H9 (cell line): ENCODE measurements around the gene LPXN. TPM values are rescaled to one million over a fixed set of nuclear protein-coding genes. Genes with fewer than 3 reads are reported as not detected.

Experiments
- DNase-seq: peaks from one replicate; pipeline ENCODE4 v3.0.0-alpha.2; 2017
- H2AFZ ChIP-seq: one replicate; pipeline ENCODE4 v1.6.1; 2013; ENCODE audit warnings: mild to moderate bottlenecking, low read length, control low read depth, moderate library complexity
- H2AK5ac ChIP-seq: 2 replicates; pipeline ENCODE4 v1.6.1; 2013; ENCODE audit warnings: low read length, control low read depth, mixed read lengths; ENCODE audit not compliant: insufficient read length
- H2BK120ac ChIP-seq: one replicate; pipeline ENCODE4 v1.6.1; 2013; ENCODE audit warnings: low read depth, mild to moderate bottlenecking, low read length, control low read depth, inconsistent platforms; ENCODE audit not compliant: poor library complexity, severe bottlenecking
- H2BK12ac ChIP-seq: 2 replicates; pipeline ENCODE4 v1.6.1; 2013; ENCODE audit warnings: low read length, control low read depth, mixed read lengths, low read depth; ENCODE audit not compliant: insufficient read length
- H2BK15ac ChIP-seq: 2 replicates; pipeline ENCODE4 v1.6.1; 2013; ENCODE audit warnings: low read depth, low read length, control low read depth
- H2BK20ac ChIP-seq: one replicate; pipeline ENCODE4 v1.6.1; 2013; ENCODE audit warnings: low read depth, mild to moderate bottlenecking, low read length, control low read depth, inconsistent platforms; ENCODE audit not compliant: poor library complexity, severe bottlenecking
- H2BK5ac ChIP-seq: 2 replicates; pipeline ENCODE4 v1.6.1; 2013; ENCODE audit warnings: low read length, control low read depth, mixed read lengths; ENCODE audit not compliant: insufficient read length
- H3K14ac ChIP-seq: 2 replicates; pipeline ENCODE4 v1.6.1; 2013; ENCODE audit warnings: low read length, control low read depth; ENCODE audit not compliant: insufficient read depth
- H3K18ac ChIP-seq: 2 replicates; pipeline ENCODE4 v1.6.1; 2013; ENCODE audit warnings: low read depth, mild to moderate bottlenecking, mixed read lengths, low read length, control low read depth; ENCODE audit not compliant: insufficient read length
- H3K23ac ChIP-seq: 2 replicates; pipeline ENCODE4 v1.6.1; 2013; ENCODE audit warnings: low read length, control low read depth, mixed read lengths, low read depth; ENCODE audit not compliant: insufficient read length
- H3K23me2 ChIP-seq: 2 replicates; pipeline ENCODE4 v1.6.1; 2013; ENCODE audit warnings: low read depth, mild to moderate bottlenecking, mixed read lengths, low read length, control low read depth; ENCODE audit not compliant: insufficient read length, poor library complexity, severe bottlenecking
- H3K27ac ChIP-seq: 2 replicates; pipeline ENCODE4 v1.5.1; 2013; ENCODE audit warnings: low read length, control low read depth, mixed read lengths, low read depth; ENCODE audit not compliant: insufficient read length
- H3K27me3 ChIP-seq: 2 replicates; pipeline ENCODE4 v1.6.1; 2013; ENCODE audit warnings: low read length, control low read depth, inconsistent platforms; ENCODE audit not compliant: insufficient read depth
- H3K4ac ChIP-seq: 2 replicates; pipeline ENCODE4 v1.6.1; 2013; ENCODE audit warnings: low read depth, mild to moderate bottlenecking, control low read depth, inconsistent platforms, low read length, moderate library complexity
- H3K4me1 ChIP-seq: 2 replicates; pipeline ENCODE4 v1.6.1; 2013; ENCODE audit warnings: low read length, control low read depth, inconsistent platforms; ENCODE audit not compliant: insufficient read depth
- H3K4me2 ChIP-seq: 2 replicates; pipeline ENCODE4 v1.6.1; 2013; ENCODE audit warnings: low read length, control low read depth, mixed read lengths; ENCODE audit not compliant: insufficient read length, insufficient read depth
- H3K56ac ChIP-seq: 2 replicates; pipeline ENCODE4 v1.6.1; 2013; ENCODE audit warnings: low read depth, mild to moderate bottlenecking, mixed read lengths, low read length, control low read depth; ENCODE audit not compliant: insufficient read length
- H3K79me1 ChIP-seq: 2 replicates; pipeline ENCODE4 v1.6.1; 2013; ENCODE audit warnings: low read depth, mild to moderate bottlenecking, moderate library complexity, low read length, control low read depth, inconsistent platforms; ENCODE audit not compliant: insufficient read depth, poor library complexity, severe bottlenecking
- H3K79me2 ChIP-seq: 2 replicates; pipeline ENCODE4 v1.6.1; 2013; ENCODE audit warnings: low read length, control low read depth, inconsistent platforms; ENCODE audit not compliant: insufficient read depth
- H3K9ac ChIP-seq: 2 replicates; pipeline ENCODE4 v1.6.1; 2013; ENCODE audit warnings: low read length, control low read depth, mixed read lengths; ENCODE audit not compliant: insufficient read length; ENCODE audit errors: extremely low read depth
- H3K9me3 ChIP-seq: one replicate; pipeline ENCODE4 v1.6.1; 2013; ENCODE audit warnings: low read depth, low read length, inconsistent platforms; ENCODE audit not compliant: control insufficient read depth
- H3T11ph ChIP-seq: one replicate; pipeline ENCODE4 v1.6.1; 2013; ENCODE audit warnings: mild to moderate bottlenecking, low read length, control low read depth, inconsistent platforms
- H4K20me1 ChIP-seq: one replicate; pipeline ENCODE4 v1.6.1; 2013; ENCODE audit not compliant: control insufficient read depth, insufficient read length, insufficient read depth
- H4K5ac ChIP-seq: 2 replicates; pipeline ENCODE4 v1.6.1; 2013; ENCODE audit warnings: low read depth, mild to moderate bottlenecking, mixed read lengths, low read length, control low read depth; ENCODE audit not compliant: insufficient read length
- H4K8ac ChIP-seq: replicated peaks from 2 replicates; pipeline ENCODE4 v1.6.1; 2013; ENCODE audit warnings: low read length, control low read depth, mixed read lengths, low read depth; ENCODE audit not compliant: insufficient read length
- H4K91ac ChIP-seq: 2 replicates; pipeline ENCODE4 v1.6.1; 2013; ENCODE audit warnings: low read depth, mild to moderate bottlenecking, moderate library complexity, mixed read lengths, low read length, control low read depth; ENCODE audit not compliant: insufficient read length
- H3K27ac Mint-ChIP-seq, 3 experiments: 2 replicates in 2 of 3; 3 replicates in 1 of 3; pipeline ENCODE4 v1.8.0; 2020 to 2021; ENCODE audit warnings: mixed read lengths in 3 of 3, mild to moderate bottlenecking in 1 of 3, moderate library complexity in 1 of 3
- H3K27me3 Mint-ChIP-seq: 2 replicates; pipeline ENCODE4 v1.8.0; 2021; ENCODE audit warnings: low read depth, mild to moderate bottlenecking, moderate library complexity, mixed read lengths
- H3K36me3 Mint-ChIP-seq, 3 experiments: 2 replicates in 2 of 3; 3 replicates in 1 of 3; pipeline ENCODE4 v1.8.0; 2020 to 2021; ENCODE audit warnings: low read depth in 3 of 3, mixed read lengths in 3 of 3; ENCODE audit not compliant: insufficient read depth in 1 of 3
- H3K4me1 Mint-ChIP-seq, 2 experiments: 2 replicates each; pipeline ENCODE4 v1.8.0; 2020; ENCODE audit warnings: mixed read lengths in 2 of 2
- H3K4me3 Mint-ChIP-seq, 2 experiments: 2 replicates in 1 of 2; 3 replicates in 1 of 2; pipeline ENCODE4 v1.8.0; 2020 to 2021; ENCODE audit warnings: mild to moderate bottlenecking in 2 of 2, mixed read lengths in 2 of 2, moderate library complexity in 1 of 2
- H3K9me3 Mint-ChIP-seq, 2 experiments: 2 replicates in 1 of 2; 3 replicates in 1 of 2; pipeline ENCODE4 v1.8.0; 2020; ENCODE audit warnings: mild to moderate bottlenecking in 2 of 2, mixed read lengths in 2 of 2, moderate library complexity in 1 of 2
- CTCF ChIP-seq: fragments of 200-600 bp; sonication (generic); conservative IDR thresholded peaks from 3 replicates; pipeline ENCODE4 v1.8.0; 2021; ENCODE audit warnings: antibody characterized with exemption, mild to moderate bottlenecking
- WGBS: extraction: QIAGEN DNeasy Blood & Tissue Kit; methylation state at CpG from one replicate; pipeline ENCODE4 v1.1.7; 2013; ENCODE audit warnings: missing lambda C conversion rate, low lambda C conversion rate, mixed read lengths; ENCODE audit not compliant: insufficient read length; ENCODE audit errors: extremely low coverage; 5-methylcytosine and 5-hydroxymethylcytosine counted together
- total RNA-seq: library from RNA; stranded (reverse); gene quantifications from 2 replicates; pipeline ENCODE4 v1.2.1, GENCODE V29; 2021

Gene LPXN
- total RNA-seq, 1 experiment from 2014 or later = 1.4 TPM

GRCh38 chr11:58625086-58625485, 49.4 kb upstream of the LPXN start:
- H3K9ac ChIP-seq = no peak overlapping the region
- H2BK5ac ChIP-seq = no peak overlapping the region
- H3K4me2 ChIP-seq = no peak overlapping the region
- H3T11ph ChIP-seq = no peak overlapping the region
- H3K9me3 Mint-ChIP-seq = no peaks in the 10 kb centered on the region
- H4K20me1 ChIP-seq = no peaks in the 10 kb centered on the region
- H2BK15ac ChIP-seq = no peak overlapping the region
- no peak overlapping the region for H2BK120ac ChIP-seq
- no peak overlapping the region for H3K18ac ChIP-seq
- no peak for TF ChIP-seq CTCF
- no peak overlapping the region for H3K23ac ChIP-seq
- H2BK12ac ChIP-seq = no peak overlapping the region
- H3K27me3 Mint-ChIP-seq = no peaks in the 10 kb centered on the region
- H3K4me1 ChIP-seq = peaks cover 3% of the 10 kb centered on the region; the same call in 1 of the 2 replicates
- no peak overlapping the region for H3K4me3 Mint-ChIP-seq
- H3K4ac ChIP-seq = no peak overlapping the region
- no peak overlapping the region for H2AFZ ChIP-seq
- no peak overlapping the region for H4K5ac ChIP-seq
- H3K14ac ChIP-seq = no peak overlapping the region
- H3K23me2 ChIP-seq = no peaks in the 10 kb centered on the region
- no peaks in the 10 kb centered on the region for H3K79me2 ChIP-seq
- no peak for DNase-seq
- H3K27ac Mint-ChIP-seq = no peak overlapping the region
- H3K56ac ChIP-seq = no peak overlapping the region
- no peaks in the 10 kb centered on the region for H3K27me3 ChIP-seq
- no peak overlapping the region for H4K8ac ChIP-seq
- H2BK20ac ChIP-seq = no peak overlapping the region
- no peak overlapping the region for H3K27ac ChIP-seq
- peaks cover 6 to 12% of the 10 kb centered on the region in 2 experiments; a peak in 2 of 4 replicates for H3K4me1 Mint-ChIP-seq
- no CpG with 5 or more reads among the region's 4 CpGs for WGBS
- H3K79me1 ChIP-seq = no peaks in the 10 kb centered on the region
- H2AK5ac ChIP-seq = no peak overlapping the region
- H3K9me3 ChIP-seq = no peaks in the 10 kb centered on the region
- H3K36me3 Mint-ChIP-seq = peaks cover 18 to 40% (median 31%) of the 10 kb centered on the region in 3 experiments; a peak in 6 of 7 replicates
- no peak overlapping the region for H4K91ac ChIP-seq
